Measurements from ENCODE around the gene CHD5.

- TF ChIP-seq CTCF (IDR thresholded peaks at IDR 0.05; ENCODE audit: low read length) (no peak), EZH2phosphoT487 (IDR thresholded peaks at IDR 0.05; ENCODE audit: low read length) (no peak)
Observed at GRCh38 chr1:6142036-6142621, 38.0 kb downstream of the CHD5 start.

All from MM.1S (cell line).